PFSK-1 (cell line): ENCODE results near the gene JMJD1C.

Experiments used
- FOXP2 ChIP-seq: optimal IDR thresholded peaks from 2 replicates; pipeline ENCODE3; 2011; ENCODE audit warnings: borderline replicate concordance, control low read depth, inconsistent platforms; ENCODE audit not compliant: insufficient read depth; ENCODE audit errors: extremely low read length, extremely low read depth
- POLR2AphosphoS5 ChIP-seq: IDR thresholded peaks from 2 replicates; pipeline ENCODE4 v1.6.1; 2012; ENCODE audit warnings: low read depth, mild to moderate bottlenecking, control low read depth, low read length, moderate library complexity
- SIN3A ChIP-seq: IDR thresholded peaks from 2 replicates; pipeline ENCODE4 v1.6.1; 2012; ENCODE audit warnings: mild to moderate bottlenecking, low read length, moderate library complexity, borderline replicate concordance; ENCODE audit not compliant: insufficient read depth
- TAF1 ChIP-seq: IDR thresholded peaks from 2 replicates; pipeline ENCODE4 v1.6.1; 2012; ENCODE audit warnings: low read length, control low read depth, borderline replicate concordance; ENCODE audit not compliant: insufficient read depth
- TF ChIP-seq, protein P1 (sequence below), 2 experiments: IDR thresholded peaks; 2 replicates each; pipeline versions ENCODE4 v1.6.1 to v1.8.0; 2011 to 2012; ENCODE audit warnings: low read depth in 2 of 2, low read length in 2 of 2, control low read depth in 1 of 2, inconsistent platforms in 1 of 2, mild to moderate bottlenecking in 1 of 2, moderate library complexity in 1 of 2; ENCODE audit not compliant: insufficient read depth in 1 of 2

JMJD1C gene

DNA sequence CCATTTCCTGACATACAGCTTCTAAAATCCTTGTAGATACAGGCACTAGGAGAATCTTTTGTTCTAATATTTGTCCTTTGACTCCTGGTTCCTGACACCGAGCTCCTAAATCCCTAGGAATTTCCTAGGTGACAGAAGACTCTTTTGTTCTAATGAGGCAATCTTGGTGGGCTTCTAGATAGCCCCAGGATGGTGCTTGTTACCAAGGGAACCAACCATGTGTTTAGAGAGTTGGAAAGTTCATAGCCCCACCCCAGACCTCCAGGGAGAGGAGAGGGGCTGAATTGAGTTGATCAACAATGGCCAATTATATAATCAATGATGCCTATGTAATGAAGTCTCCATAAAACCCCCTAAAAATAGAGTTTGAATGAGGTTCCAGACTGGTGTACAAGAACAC, 145.1 kb downstream of the JMJD1C start:
- TF ChIP-seq FOXP2 (no peak), SIN3A (no peak), POLR2AphosphoS5 (no peak), TAF1 (no peak)
- TF ChIP-seq, protein P1, sequence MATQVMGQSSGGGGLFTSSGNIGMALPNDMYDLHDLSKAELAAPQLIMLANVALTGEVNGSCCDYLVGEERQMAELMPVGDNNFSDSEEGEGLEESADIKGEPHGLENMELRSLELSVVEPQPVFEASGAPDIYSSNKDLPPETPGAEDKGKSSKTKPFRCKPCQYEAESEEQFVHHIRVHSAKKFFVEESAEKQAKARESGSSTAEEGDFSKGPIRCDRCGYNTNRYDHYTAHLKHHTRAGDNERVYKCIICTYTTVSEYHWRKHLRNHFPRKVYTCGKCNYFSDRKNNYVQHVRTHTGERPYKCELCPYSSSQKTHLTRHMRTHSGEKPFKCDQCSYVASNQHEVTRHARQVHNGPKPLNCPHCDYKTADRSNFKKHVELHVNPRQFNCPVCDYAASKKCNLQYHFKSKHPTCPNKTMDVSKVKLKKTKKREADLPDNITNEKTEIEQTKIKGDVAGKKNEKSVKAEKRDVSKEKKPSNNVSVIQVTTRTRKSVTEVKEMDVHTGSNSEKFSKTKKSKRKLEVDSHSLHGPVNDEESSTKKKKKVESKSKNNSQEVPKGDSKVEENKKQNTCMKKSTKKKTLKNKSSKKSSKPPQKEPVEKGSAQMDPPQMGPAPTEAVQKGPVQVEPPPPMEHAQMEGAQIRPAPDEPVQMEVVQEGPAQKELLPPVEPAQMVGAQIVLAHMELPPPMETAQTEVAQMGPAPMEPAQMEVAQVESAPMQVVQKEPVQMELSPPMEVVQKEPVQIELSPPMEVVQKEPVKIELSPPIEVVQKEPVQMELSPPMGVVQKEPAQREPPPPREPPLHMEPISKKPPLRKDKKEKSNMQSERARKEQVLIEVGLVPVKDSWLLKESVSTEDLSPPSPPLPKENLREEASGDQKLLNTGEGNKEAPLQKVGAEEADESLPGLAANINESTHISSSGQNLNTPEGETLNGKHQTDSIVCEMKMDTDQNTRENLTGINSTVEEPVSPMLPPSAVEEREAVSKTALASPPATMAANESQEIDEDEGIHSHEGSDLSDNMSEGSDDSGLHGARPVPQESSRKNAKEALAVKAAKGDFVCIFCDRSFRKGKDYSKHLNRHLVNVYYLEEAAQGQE (IDR thresholded peaks at IDR 0.05; ENCODE audit: insufficient read depth in 1 of 2, low read depth in 2 of 2, low read length in 2 of 2): no peak

DNA sequence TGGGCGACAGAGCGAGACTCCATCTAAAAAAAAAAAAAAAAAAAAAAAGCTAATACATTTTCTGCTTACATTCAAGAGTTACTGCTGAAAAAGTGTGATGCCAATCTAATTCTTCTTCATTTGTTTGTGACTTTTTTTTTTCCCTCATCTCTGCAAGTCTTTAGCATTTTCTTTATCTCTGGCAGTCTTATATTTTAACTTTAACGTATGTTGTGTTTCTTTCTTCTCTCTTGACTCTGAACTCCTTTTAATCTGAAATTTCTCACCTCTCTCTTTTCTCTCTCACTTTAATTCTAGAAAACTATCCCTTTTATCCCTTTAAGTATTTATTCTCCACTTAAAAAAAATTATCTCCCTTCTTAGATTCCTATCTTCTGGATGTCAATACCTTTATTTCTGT, 146.5 kb downstream of the JMJD1C start:
- no peak for TF ChIP-seq POLR2AphosphoS5
- TF ChIP-seq FOXP2: no peak
- TF ChIP-seq TAF1: no peak
- TF ChIP-seq SIN3A: no peak
- TF ChIP-seq, protein P1 (IDR thresholded peaks at IDR 0.05; ENCODE audit: insufficient read depth in 1 of 2, low read depth in 2 of 2, low read length in 2 of 2): no peak

DNA sequence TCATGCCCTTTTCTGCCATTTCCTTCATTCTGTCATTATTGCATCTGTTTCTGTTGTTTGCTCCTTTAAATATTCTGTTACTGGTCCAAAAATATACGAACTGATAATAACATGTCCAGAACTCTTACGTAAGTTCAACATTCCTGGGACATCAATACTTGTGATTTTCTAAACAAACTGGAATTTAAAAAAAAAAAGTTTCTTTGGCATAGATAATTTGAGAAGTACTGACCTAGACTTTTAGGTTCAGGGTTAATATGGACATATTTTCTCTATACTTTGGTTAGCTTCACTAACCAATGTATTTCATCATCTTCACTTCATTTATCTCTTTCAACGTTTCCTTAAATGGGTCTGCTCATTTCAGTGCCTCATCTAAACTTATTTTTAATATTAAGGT, 147.3 kb downstream of the JMJD1C start:
- TF ChIP-seq TAF1 (no peak), FOXP2 (no peak), POLR2AphosphoS5 (no peak), SIN3A (no peak)
- TF ChIP-seq, protein P1 (IDR thresholded peaks at IDR 0.05; ENCODE audit: insufficient read depth in 1 of 2, low read depth in 2 of 2, low read length in 2 of 2): no peak

DNA sequence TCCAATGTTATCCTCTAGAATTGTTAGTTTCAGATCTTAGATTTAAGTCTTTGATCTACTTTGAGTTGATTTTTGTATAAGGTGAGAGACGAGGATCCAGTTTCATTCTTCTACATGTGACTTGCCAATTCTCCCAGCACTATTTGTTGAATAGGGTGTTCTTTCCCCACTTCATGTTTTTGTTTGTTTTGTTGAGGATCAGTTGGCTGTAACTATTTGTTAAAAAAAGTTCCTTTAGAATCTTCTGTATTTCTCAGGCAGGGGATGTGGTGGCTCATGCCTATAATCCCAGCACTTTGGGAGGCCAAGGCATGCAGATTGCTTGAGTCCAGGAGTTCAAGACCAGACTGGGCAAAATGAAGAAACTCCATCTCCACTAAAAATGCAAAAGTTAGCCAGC, 151.8 kb downstream of the JMJD1C start:
- TF ChIP-seq FOXP2: no peak
- no peak for TF ChIP-seq SIN3A
- TF ChIP-seq TAF1: no peak
- TF ChIP-seq, protein P1 (IDR thresholded peaks at IDR 0.05; ENCODE audit: insufficient read depth in 1 of 2, low read depth in 2 of 2, low read length in 2 of 2): no peak
- TF ChIP-seq POLR2AphosphoS5: no peak
